Stimulated activated naive B cell treated with anti-CD40 and anti-IgM and Interleukin-4, amounts not matched to agents 10 μg/mL and 1 μg/mL and 100 μg/mL, for 72 hours (primary cell): ENCODE results near the gene AFG3L2.
A peak's percentile ranks its signal among the peaks of the same experiment; 100 is the strongest.
"Not testable (repeated sequence)": the region's sequence is repeated elsewhere in the genome, so short reads cannot be mapped to it uniquely, and the experiment has no call there.

Experiments
- ATAC-seq, 2 donors: fragments of 150-1000 bp; cut with Tn5 transposase; replicated peaks; 2 replicates each; pipeline ENCODE4 v1.10.0; 2021; ENCODE audit warnings: moderate library complexity in 1 of 2
- DNase-seq: peaks from one replicate; pipeline ENCODE4 v3.0.0; 2021
- H3K27ac Mint-ChIP-seq: one replicate; pipeline ENCODE4 v1.8.0; 2022; ENCODE audit warnings: mild to moderate bottlenecking, mixed read lengths
- H3K27me3 Mint-ChIP-seq, 2 donors: one replicate each; pipeline ENCODE4 v1.8.0; 2022; ENCODE audit warnings: mixed read lengths in 2 of 2
- H3K36me3 Mint-ChIP-seq, 2 donors: one replicate each; pipeline ENCODE4 v1.8.0; 2022; ENCODE audit warnings: mixed read lengths in 2 of 2, mild to moderate bottlenecking in 1 of 2
- H3K4me1 Mint-ChIP-seq, 2 donors: one replicate each; pipeline ENCODE4 v1.8.0; 2022; ENCODE audit warnings: mixed read lengths in 2 of 2, mild to moderate bottlenecking in 1 of 2
- H3K4me3 Mint-ChIP-seq, 2 donors: one replicate each; pipeline ENCODE4 v1.8.0; 2022; ENCODE audit warnings: mild to moderate bottlenecking in 2 of 2, mixed read lengths in 2 of 2, moderate library complexity in 1 of 2
- H3K9me3 Mint-ChIP-seq, 2 donors: one replicate each; pipeline ENCODE4 v1.8.0; 2022; ENCODE audit warnings: mixed read lengths in 2 of 2, mild to moderate bottlenecking in 1 of 2

AFG3L2 gene

GRCh38 chr18:12383759-12384158 is 6.7 kb upstream of the AFG3L2 start:
- not testable (repeated sequence) for H3K27ac Mint-ChIP-seq, ATAC-seq, H3K36me3 Mint-ChIP-seq, H3K9me3 Mint-ChIP-seq, H3K27me3 Mint-ChIP-seq, H3K4me1 Mint-ChIP-seq, H3K4me3 Mint-ChIP-seq, DNase-seq

- not testable (repeated sequence) for H3K27me3 Mint-ChIP-seq, H3K36me3 Mint-ChIP-seq, ATAC-seq, DNase-seq, H3K4me1 Mint-ChIP-seq, H3K9me3 Mint-ChIP-seq, H3K27ac Mint-ChIP-seq, H3K4me3 Mint-ChIP-seq
Measured at GRCh38 chr18:12382221-12382814, 5.3 kb upstream of the AFG3L2 start.

GRCh38 chr18:12378198-12378558 is 1.2 kb upstream of the AFG3L2 start:
- H3K4me1 Mint-ChIP-seq, result peaks cover 21 to 39% of the 10 kb centered on the region in 2 donors
- ATAC-seq, H3K9me3 Mint-ChIP-seq, DNase-seq, H3K27me3 Mint-ChIP-seq: not testable (repeated sequence)
- H3K36me3 Mint-ChIP-seq, result peaks cover 12 to 19% of the 10 kb centered on the region in 2 donors
- H3K4me3 Mint-ChIP-seq, result peak overlapping the region; percentile 91
- H3K27ac Mint-ChIP-seq, result peak overlapping the region; percentile 93

GRCh38 chr18:12377556-12378197 is 650 bp upstream of the AFG3L2 start:
- no peak for ATAC-seq
- DNase-seq, result no peak
- H3K27ac Mint-ChIP-seq, result peak overlapping the region; percentile 93
- peaks cover 24 to 44% of the 10 kb centered on the region in 2 donors for H3K4me1 Mint-ChIP-seq
- H3K27me3 Mint-ChIP-seq, result peaks cover 0 to 3% of the 10 kb centered on the region in 2 donors
- H3K36me3 Mint-ChIP-seq, result peaks cover 15 to 23% of the 10 kb centered on the region in 2 donors
- H3K9me3 Mint-ChIP-seq, result no peaks in the 10 kb centered on the region
- peak overlapping the region; percentile 91 for H3K4me3 Mint-ChIP-seq

- peak overlapping the region; percentile 96 for H3K27ac Mint-ChIP-seq
- H3K27me3 Mint-ChIP-seq, result peaks cover 0 to 3% of the 10 kb centered on the region in 2 donors
- peaks cover 18 to 27% of the 10 kb centered on the region in 2 donors for H3K36me3 Mint-ChIP-seq
- peaks cover 29 to 48% of the 10 kb centered on the region in 2 donors for H3K4me1 Mint-ChIP-seq
- DNase-seq (no peak), ATAC-seq (no peak)
- no peaks in the 10 kb centered on the region for H3K9me3 Mint-ChIP-seq
- peak overlapping the region; percentile 91 for H3K4me3 Mint-ChIP-seq
Measured at GRCh38 chr18:12376034-12376753, 833 bp downstream of the AFG3L2 start.

- no peaks in the 10 kb centered on the region for H3K9me3 Mint-ChIP-seq
- ATAC-seq, result no peak
- H3K4me1 Mint-ChIP-seq, result peaks cover 29 to 48% of the 10 kb centered on the region in 2 donors
- H3K4me3 Mint-ChIP-seq, result peak overlapping the region; percentile 67 to 91
- H3K27me3 Mint-ChIP-seq, result peaks cover 0 to 3% of the 10 kb centered on the region in 2 donors
- peaks cover 20 to 34% of the 10 kb centered on the region in 2 donors for H3K36me3 Mint-ChIP-seq
- peak overlapping the region; percentile 47 for H3K27ac Mint-ChIP-seq
- no peak for DNase-seq
Measured at GRCh38 chr18:12374401-12374800, 2.6 kb downstream of the AFG3L2 start.

- DNase-seq (no peak), ATAC-seq (no peak)
- H3K27me3 Mint-ChIP-seq, result no peaks in the 10 kb centered on the region
- no peak overlapping the region for H3K4me3 Mint-ChIP-seq
- H3K27ac Mint-ChIP-seq, result no peak overlapping the region
- H3K4me1 Mint-ChIP-seq, result peaks cover 31 to 48% of the 10 kb centered on the region in 2 donors
- H3K9me3 Mint-ChIP-seq, result no peaks in the 10 kb centered on the region
- H3K36me3 Mint-ChIP-seq, result peaks cover 22 to 37% of the 10 kb centered on the region in 2 donors
Measured at GRCh38 chr18:12373771-12374116, 3.3 kb downstream of the AFG3L2 start.

GRCh38 chr18:12373116-12373770 is 3.8 kb downstream of the AFG3L2 start:
- Mint-ChIP-seq H3K27ac (peak overlapping the region; percentile 9), H3K36me3 (peaks cover 22 to 37% of the 10 kb centered on the region in 2 donors), H3K4me3 (no peak overlapping the region), H3K27me3 (no peaks in the 10 kb centered on the region), H3K9me3 (no peaks in the 10 kb centered on the region), H3K4me1 (peaks cover 31 to 48% of the 10 kb centered on the region in 2 donors)
- no peak for ATAC-seq
- no peak for DNase-seq

GRCh38 chr18:12372406-12372805 is 4.6 kb downstream of the AFG3L2 start:
- Mint-ChIP-seq H3K36me3 (peaks cover 22 to 35% of the 10 kb centered on the region in 2 donors), H3K4me1 (peaks cover 25 to 41% of the 10 kb centered on the region in 2 donors), H3K9me3 (no peaks in the 10 kb centered on the region), H3K4me3 (no peak overlapping the region), H3K27me3 (no peaks in the 10 kb centered on the region), H3K27ac (no peak overlapping the region)
- no peak for DNase-seq
- no peak for ATAC-seq

GRCh38 chr18:12371590-12371989 is 5.4 kb downstream of the AFG3L2 start:
- DNase-seq (no peak), ATAC-seq (no peak)
- Mint-ChIP-seq H3K4me1 (peaks cover 26 to 40% of the 10 kb centered on the region in 2 donors), H3K36me3 (peaks cover 27 to 42% of the 10 kb centered on the region in 2 donors), H3K27ac (no peak overlapping the region), H3K27me3 (no peaks in the 10 kb centered on the region), H3K9me3 (no peaks in the 10 kb centered on the region), H3K4me3 (no peak overlapping the region)

GRCh38 chr18:12369211-12369610 is 7.8 kb downstream of the AFG3L2 start:
- Mint-ChIP-seq H3K27me3 (no peaks in the 10 kb centered on the region), H3K4me3 (no peak overlapping the region), H3K36me3 (peaks cover 29 to 50% of the 10 kb centered on the region in 2 donors), H3K9me3 (no peaks in the 10 kb centered on the region), H3K4me1 (peaks cover 20% of the 10 kb centered on the region in 2 donors), H3K27ac (no peak overlapping the region)
- DNase-seq, result no peak
- ATAC-seq, result no peak

GRCh38 chr18:12366784-12367183 is 10.2 kb downstream of the AFG3L2 start:
- Mint-ChIP-seq H3K27me3 (no peaks in the 10 kb centered on the region), H3K4me1 (peaks cover 5% of the 10 kb centered on the region in 2 donors), H3K9me3 (no peaks in the 10 kb centered on the region), H3K36me3 (peaks cover 27 to 48% of the 10 kb centered on the region in 2 donors), H3K4me3 (no peak overlapping the region), H3K27ac (no peak overlapping the region)
- ATAC-seq, result no peak
- DNase-seq, result no peak

GRCh38 chr18:12366379-12366778 is 10.6 kb downstream of the AFG3L2 start:
- Mint-ChIP-seq H3K4me1 (peaks cover 4 to 6% of the 10 kb centered on the region in 2 donors), H3K36me3 (peaks cover 30 to 52% of the 10 kb centered on the region in 2 donors), H3K27ac (no peak overlapping the region), H3K9me3 (no peaks in the 10 kb centered on the region), H3K27me3 (no peaks in the 10 kb centered on the region), H3K4me3 (no peak overlapping the region)
- no peak for ATAC-seq
- DNase-seq, result no peak

GRCh38 chr18:12362473-12363174 is 14.4 kb downstream of the AFG3L2 start:
- Mint-ChIP-seq H3K4me1 (peaks cover 2 to 18% of the 10 kb centered on the region in 2 donors), H3K36me3 (peaks cover 44 to 64% of the 10 kb centered on the region in 2 donors), H3K27me3 (no peaks in the 10 kb centered on the region), H3K27ac (no peak overlapping the region), H3K4me3 (no peak overlapping the region), H3K9me3 (no peaks in the 10 kb centered on the region)
- DNase-seq, result no peak
- no peak for ATAC-seq
